GM10248 (cell line): ENCODE data around the gene SLC35E3.

Source experiments
- CTCF ChIA-PET: fragments of 300-600 bp; sonication (Branson Sonifier 250); formaldehyde crosslinking; extraction: SDS; loops from one replicate; lab custom pipeline; 2021; ENCODE audit warnings: antibody characterized with exemption; lab: Yijun Ruan, JAX
- POLR2A ChIA-PET: fragments of 350-650 bp; sonication (Branson Sonifier 250); formaldehyde crosslinking; extraction: SDS; loops from one replicate; lab custom pipeline; 2020; ENCODE audit warnings: antibody characterized with exemption; lab: Yijun Ruan, JAX
- DNase-seq: peaks from one replicate; pipeline ENCODE4 v3.0.0; 2012; ENCODE audit errors: extremely low spot score
- TF ChIP-seq, protein P1 (sequence below): IDR thresholded peaks from 2 replicates; pipeline ENCODE4 v1.5.1; 2012; ENCODE audit warnings: mild to moderate bottlenecking, low read depth; ENCODE audit errors: extremely low read depth, missing control alignments, control extremely low read depth

SLC35E3 gene

DNA sequence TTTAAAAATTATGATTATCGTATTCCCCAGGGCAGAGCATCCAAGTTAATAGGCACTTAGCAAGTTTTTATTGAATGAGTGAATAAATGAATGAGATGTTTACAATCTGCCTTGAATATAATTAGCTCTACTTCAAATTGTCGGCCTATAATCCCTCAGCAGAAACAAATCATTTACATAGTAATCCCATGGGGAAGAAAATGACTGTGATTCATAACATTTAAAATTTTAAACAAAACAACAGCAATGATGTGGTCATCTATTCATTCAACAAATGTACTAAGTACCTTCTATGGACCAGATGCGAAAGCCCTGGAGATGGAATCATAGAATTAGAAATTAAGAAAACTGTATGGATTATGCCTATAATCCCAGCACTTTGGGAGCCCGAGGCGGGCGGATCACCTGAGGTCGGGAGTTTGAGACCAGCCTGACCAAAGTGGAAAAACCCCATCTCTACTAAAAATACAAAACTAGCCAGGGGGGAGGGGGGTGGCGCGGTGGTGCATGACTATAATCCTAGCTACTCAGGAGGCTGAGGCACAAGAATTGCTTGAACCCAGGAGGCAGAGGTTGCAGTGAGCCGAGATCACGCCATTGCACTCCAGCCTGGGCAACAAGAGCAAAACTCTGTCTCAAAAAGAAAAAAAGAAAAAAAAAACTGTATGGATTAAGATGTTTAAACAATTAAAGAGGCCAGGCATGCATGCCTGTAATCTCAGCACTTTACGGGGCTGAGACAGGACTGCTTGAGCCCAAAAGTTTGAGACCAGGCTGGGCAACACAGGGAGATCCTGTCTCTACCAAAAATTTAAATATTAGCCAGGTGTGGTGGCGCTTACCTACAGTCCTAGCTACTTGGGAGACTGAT, 44.3 kb downstream of the SLC35E3 start:
- POLR2A ChIA-PET: no interaction called here
- DNase-seq: no peak
- CTCF ChIA-PET: no interaction called here
- TF ChIP-seq, protein P1, sequence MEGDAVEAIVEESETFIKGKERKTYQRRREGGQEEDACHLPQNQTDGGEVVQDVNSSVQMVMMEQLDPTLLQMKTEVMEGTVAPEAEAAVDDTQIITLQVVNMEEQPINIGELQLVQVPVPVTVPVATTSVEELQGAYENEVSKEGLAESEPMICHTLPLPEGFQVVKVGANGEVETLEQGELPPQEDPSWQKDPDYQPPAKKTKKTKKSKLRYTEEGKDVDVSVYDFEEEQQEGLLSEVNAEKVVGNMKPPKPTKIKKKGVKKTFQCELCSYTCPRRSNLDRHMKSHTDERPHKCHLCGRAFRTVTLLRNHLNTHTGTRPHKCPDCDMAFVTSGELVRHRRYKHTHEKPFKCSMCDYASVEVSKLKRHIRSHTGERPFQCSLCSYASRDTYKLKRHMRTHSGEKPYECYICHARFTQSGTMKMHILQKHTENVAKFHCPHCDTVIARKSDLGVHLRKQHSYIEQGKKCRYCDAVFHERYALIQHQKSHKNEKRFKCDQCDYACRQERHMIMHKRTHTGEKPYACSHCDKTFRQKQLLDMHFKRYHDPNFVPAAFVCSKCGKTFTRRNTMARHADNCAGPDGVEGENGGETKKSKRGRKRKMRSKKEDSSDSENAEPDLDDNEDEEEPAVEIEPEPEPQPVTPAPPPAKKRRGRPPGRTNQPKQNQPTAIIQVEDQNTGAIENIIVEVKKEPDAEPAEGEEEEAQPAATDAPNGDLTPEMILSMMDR: no peak

DNA sequence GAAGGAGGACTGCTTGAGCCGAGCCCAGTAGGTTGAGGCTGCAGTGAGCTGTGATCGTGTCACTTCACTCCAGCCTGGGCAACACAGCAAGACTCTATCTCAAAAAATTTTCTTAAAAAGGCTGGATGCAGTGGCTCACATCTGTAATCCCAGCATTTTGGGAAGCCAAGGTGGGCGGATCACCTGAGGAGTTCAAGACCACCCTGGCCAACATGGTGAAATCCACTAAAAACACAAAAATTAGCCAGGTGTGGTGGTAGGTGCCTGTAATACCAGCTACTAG, 44.9 kb downstream of the SLC35E3 start:
- CTCF ChIA-PET: interaction anchor here (1.3 kb wide), 1 partner anchor 28 kb away, joined by 3 read pairs; no protein-coding TSS in a partner anchor
- POLR2A ChIA-PET: no interaction called here
- TF ChIP-seq, protein P1: no peak
- DNase-seq: no peak

- CTCF ChIA-PET: interaction anchor here (1.3 kb wide), 1 partner anchor 29 kb away, joined by 3 read pairs; no protein-coding TSS in a partner anchor
- TF ChIP-seq, protein P1: no peak
- POLR2A ChIA-PET: no interaction called here
- no peak for DNase-seq
These were observed 46.0 kb downstream of the SLC35E3 start for GRCh38 chr12:68791897-68792481.

GRCh38 chr12:68792952-68793351, 47.0 kb downstream of the SLC35E3 start:
- POLR2A ChIA-PET: no interaction called here
- peak; percentile 70 for DNase-seq
- CTCF ChIA-PET: interaction anchor here (0.8 to 5.2 kb wide), 4 partner anchors 11 to 16 kb away, joined by 3 to 26 read pairs (median 4); partner anchors contain the start of gene MDM2
- TF ChIP-seq, protein P1: no peak

GRCh38 chr12:68793436-68793835, 47.5 kb downstream of the SLC35E3 start:
- ChIA-PET POLR2A (no interaction called here), CTCF (interaction anchor here (0.8 to 5.2 kb wide), 4 partner anchors 10 to 15 kb away, joined by 3 to 26 read pairs (median 4); partner anchors contain the start of gene MDM2)
- DNase-seq: no peak
- TF ChIP-seq, protein P1: no peak

GRCh38 chr12:68793975-68794652, 48.1 kb downstream of the SLC35E3 start:
- no peak for DNase-seq
- TF ChIP-seq, protein P1: no peak
- ChIA-PET CTCF (interaction anchor here (1.0 to 5.2 kb wide), 3 partner anchors 9 to 13 kb away, joined by 3 to 26 read pairs (median 5); partner anchors contain the start of gene MDM2), POLR2A (interaction anchor here (0.5 kb wide), 1 partner anchor 156 kb away, joined by 3 read pairs; no protein-coding TSS in a partner anchor)
